ENCODE data around the gene TTC31.
"Not testable (repeated sequence)": the region's sequence is repeated elsewhere in the genome, so short reads cannot be mapped to it uniquely, and the experiment has no call there.

The TTC31 gene

DNA sequence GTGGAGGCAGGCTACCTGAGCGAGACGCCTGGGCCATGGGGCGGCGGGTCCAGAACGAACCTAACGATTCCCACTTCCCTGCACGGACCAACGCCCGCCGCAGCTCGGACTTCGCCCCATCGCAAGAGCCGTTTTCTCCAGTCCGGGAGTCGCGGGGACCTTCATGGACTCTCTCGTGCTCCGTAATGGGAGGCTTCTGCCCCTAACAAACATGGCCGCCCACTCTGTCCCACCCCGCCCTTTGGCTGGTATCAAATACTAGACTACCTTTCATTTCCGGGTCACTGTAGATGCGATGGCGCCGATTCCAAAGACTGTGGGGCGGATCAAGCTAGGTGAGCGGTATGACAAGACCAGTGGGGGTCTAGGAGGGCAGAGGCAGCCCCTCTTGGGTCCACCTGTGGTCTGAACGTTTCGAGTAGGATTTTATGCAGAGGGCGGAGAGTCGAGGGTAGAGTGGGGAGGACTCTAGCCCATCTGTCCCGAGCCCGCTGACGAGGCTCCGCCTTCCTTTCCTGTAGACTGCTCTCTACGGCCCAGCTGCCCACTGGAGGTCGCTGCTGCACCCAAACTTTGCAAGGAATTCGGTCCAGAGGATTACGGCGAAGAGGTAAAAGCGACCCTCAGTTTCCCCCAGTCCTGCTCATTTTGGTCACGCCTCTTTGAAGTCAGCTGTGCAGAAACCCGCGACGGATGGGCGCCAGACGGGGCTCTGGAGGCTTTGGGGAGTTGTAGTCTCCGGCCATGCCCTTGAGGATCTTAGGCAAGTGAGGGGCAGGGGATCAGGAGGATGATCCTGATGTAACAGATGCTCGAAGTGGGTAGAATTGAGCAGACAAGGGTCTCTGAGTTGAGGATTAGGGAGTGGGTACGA lies at the start of gene TTC31, which contains the start of gene CCDC142:
TSS of gene TTC31 (plus strand) at position 281 of the 874 bp plus-strand sequence. CDS start at position 296, 15 bp downstream.
TSS of gene CCDC142 (minus strand) at position 198 of the 874 bp plus-strand sequence. CDS start at position 37, 161 bp downstream.
- peak; percentile 99 for DNase-seq

DNA sequence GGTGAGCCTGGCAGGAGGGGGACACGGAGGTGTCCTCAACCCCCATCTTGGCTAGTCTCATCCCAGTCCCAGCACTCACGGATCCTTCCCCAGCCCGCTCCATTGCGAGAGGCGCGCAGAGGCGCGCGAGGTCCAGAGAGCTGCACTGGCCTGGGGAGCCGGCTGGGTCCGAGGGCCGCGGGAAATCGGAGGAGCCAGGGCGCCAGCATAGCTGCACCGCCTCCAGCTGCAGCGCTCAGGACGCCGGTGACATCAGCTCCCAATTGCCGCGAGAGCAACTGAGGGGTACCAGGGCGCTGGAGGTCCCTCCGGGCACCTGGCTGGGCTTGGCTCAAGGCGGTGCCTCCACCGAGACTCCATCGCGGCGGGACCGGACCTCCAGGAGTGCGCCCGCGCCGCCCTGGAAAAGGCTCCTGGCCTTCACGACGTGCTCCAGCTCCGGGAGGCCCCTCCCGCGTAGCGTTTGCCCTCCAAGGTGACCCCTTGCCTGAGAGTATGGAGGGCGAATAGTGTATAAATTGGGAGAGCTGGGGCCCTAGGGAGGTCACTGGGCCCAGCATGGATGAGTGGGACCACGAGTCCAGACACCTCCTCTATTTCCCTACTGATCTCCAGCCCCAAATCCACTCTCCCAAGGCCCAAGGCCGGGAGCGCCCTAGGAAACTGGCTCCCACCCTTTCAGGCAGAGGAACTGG lies 46.6 kb upstream of the TTC31 start:
- DNase-seq: no peak

DNA sequence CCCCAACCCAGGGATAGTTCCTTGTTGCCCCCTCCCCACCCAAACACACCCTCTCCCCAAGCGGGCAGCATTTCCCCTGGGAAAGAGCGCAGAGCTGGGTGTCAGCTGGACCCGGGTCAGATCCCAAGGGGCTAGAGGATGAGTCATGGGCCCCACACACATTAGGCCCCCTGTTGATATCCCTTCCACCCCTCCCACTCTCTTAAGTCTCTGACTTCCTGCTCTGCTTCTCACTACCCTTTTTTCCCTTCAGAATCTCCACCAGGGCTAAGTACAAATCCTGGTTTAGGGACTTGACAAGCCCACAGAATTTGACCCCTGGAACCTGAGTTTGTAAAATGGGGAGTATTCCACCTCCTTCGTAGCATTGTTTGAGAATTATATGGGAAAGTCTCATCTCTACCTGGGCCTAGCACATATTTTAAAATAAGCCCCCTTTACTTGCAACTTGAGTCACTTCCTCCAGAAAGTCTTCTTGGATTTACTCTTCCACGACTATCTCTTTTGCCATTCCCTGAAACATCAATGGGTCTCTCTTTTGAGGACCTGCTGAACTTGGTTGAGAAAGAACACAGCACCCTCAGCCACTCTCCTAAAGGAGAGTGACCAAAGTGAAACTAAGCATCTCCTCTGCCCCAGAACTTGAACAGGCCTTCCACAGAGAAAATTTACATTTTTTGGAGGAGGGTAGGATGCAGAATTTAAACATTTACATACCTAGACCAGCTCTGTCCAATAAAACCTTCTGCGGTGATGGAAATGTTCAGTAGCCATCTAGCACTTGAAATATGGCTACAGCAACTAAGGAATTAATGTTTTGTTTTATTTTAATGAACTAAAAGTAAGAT lies 45.8 kb upstream of the TTC31 start:
- DNase-seq: no peak

DNA sequence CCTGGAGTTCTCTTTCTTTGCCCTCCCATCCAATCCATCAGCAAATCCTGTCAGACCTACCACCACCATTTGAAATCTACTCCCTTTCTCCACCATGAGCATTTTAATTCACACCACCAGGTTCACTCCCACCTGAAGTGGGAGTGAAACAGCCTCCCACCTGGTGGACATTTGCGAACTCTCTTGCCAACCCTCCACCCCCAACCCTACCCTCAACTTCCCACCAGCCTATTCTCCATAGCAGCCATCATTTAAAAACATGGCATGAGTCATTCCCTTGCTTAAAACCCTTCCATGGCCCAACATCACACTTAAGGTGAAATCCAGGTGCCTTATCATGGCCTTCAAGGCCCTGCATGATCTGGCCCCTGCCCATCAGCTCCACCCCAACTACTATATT lies 44.6 kb upstream of the TTC31 start:
- no peak for DNase-seq

DNA sequence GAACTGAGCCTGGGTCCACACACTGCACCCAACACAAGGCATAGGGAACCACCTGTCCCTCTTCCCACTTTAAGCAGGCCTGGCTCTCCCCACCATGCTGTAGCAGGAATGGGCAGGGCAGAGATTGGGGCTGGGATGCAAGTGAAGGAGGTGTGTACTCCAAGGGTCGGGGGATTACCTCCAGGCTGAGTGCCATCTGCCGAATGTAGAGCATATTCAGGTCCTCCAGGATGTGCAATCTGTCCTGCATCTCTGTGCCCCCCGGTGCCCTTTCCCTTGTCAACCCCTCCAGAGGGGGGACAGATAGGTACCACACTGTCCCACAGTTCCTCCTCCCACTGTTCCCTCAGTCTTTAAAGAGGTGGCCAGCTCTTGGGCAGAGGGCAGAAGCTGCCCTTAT lies 43.5 kb upstream of the TTC31 start:
- DNase-seq: no peak

DNA sequence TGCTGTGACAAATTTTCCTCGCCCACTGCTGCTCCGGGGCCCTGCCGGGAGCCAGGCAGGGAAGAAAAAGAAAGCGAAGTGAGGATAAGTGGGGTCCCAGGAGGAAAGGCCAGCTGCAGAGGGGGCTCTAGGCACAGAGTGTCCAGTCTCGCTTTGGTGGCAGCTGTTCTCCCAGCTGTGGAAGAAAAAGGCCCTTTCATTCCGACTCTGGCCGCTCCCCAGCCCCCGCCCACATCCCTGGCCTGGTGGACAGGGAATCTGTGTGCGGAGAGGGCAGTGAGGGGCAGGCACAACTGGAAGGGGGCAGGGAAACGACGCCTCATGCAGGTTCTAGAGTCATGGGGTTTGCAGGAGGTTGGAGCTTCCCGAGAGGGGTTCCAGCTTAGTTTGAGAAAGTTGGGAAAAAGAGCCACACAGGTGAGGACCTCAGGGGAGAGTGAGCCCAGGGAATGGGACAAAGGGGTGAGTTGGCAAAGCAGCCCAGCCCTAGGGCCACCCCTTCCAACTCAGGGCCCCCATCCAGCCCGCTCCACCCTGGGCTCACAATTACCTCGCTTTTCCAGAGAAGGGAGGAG lies 43.0 kb upstream of the TTC31 start:
- DNase-seq: peak; percentile 30

DNA sequence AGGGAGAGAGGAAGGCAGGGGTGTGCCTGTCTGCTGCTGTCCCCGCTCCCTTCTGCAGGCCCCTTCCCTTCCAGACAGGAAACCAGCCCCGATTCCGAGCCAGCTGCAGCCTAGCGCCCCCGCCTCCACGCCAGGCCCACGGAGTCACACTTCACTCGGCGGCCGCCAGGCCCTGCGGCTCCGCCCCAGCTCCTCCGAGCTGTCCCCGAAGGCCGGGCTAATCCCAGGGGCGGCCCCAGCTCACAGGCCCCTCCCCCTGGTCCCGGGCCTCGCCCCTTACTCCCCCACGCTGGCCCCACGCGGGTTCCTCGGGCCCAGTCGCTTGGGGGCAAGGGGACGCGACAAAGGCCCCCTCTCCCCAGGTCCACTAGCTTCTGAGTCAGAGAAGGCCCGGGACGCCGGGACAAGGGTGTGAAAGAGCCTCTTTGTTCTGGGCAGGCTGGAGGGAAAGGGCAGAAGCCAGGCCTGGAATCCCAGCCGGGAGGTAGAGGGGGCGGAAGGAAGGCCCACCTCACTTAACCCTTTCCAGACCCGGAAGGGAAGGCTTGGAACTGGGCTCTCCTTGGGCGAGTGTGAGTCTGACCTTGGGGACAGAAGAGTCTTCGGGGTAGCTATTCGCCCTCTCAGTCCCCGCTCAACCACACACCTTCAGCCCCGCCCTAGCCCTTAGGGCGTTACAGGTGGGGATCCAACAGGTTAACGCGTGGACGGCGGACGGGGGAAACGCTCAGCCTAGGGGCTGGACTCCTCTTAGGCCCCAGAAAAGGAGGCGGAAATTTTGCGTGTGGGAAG lies 42.3 kb upstream of the TTC31 start:
- DNase-seq: peak; percentile 67

DNA sequence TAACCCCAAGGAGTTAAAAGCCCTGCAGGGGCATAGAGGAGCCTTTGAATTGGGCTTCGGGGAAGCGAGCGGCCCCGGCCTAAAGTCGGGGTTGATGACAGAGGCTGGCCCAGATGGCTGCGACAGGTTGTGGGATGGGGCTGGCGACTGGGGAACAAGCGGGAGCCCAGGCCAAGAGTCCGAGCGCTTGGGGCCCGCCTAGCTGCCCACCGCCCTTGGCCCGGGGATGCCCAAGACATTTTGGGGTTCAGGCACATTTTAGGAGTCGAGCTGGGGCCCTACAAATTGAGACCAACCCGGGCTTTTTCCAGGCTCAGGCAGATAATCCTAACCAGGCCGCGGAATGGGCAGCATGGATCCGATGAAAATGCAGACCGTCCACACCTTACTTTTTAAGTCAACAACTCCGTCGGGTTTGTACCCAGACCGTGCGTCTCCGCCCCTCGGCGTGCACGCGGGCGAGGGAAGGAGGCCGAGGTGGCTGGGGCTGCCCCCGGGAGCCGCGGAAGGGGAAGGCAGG lies 41.7 kb upstream of the TTC31 start:
- no peak for DNase-seq

DNA sequence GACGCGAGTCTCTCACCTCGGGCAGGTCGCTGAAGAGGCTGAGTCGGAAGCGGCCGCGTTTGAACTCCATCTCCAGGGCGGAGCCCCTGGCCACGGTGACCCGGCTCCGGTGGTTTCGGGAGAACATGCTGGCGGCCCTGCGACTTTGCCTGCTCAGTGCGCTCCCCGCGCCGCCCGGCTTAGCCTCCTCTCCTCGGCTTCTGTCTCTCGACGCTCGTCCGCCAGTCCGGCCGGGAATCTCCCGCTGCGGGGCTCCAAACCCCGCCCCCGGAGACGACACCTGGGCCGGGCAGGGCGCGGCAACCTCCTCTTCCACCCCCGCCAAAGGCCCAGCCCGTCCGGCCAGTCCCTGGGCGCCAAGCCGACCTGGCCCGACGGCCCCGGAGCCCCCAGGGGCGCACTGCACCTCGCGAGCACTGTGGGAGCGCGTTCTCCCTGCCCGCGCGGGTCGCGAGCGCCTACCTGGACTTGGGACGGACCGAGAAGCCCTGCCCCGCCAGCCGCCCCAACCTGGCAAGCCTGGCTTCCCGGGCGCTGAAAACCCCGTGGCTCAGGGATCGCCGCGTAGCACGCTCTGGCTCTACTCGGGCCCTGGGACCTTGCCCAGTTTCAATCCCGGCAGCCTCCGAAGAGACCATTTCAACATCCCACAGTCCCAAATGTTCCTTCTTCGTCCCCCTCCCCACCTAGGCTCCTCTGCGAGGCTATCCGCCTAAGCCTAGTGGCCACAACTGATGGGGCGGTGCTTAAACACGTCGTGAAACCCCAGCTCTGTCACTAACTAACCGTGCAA lies 41.0 kb upstream of the TTC31 start, which contains the start of gene RTKN:
TSS of gene RTKN (minus strand) at position 248 of the 793 bp plus-strand sequence. CDS start at position 127, 121 bp downstream.
- DNase-seq: no peak

DNA sequence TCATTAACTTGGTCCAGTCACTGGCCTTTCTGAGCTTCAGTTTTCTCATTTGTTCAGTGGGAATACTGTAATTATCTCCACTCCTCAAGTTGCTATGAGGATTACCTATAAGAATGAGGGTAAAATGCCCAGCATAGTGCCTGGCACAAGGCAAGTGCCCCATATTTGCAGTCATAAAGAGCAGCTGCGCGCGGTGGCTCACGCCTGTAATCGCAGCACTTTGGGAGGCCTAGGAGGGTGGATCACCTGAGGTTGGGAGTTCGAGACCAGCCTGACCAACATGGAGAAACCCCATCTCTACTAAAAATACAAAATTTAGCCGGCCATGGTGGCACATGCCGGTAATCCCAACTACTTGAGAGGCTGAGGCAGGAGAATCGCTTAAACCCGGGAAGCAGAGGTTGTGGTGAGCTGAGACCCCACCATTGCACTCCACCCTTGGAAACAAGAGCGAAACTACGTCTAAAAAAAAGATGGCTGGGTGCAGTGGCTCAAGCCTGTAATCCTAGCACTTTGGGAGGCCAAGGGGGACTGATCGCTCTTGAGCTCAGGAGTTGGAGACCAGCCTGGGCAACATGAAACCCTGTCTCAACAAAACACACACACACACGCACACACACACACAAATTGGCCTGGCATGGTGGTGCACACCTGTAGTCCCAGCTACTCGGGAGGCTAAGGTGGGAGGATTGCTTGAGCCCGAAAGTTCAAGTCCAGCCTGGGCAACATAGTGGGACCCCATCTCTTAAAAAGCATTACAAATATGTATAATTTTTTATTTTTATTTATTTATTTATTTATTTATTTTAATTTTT lies 40.2 kb upstream of the TTC31 start:
- DNase-seq: not testable (repeated sequence)

DNA sequence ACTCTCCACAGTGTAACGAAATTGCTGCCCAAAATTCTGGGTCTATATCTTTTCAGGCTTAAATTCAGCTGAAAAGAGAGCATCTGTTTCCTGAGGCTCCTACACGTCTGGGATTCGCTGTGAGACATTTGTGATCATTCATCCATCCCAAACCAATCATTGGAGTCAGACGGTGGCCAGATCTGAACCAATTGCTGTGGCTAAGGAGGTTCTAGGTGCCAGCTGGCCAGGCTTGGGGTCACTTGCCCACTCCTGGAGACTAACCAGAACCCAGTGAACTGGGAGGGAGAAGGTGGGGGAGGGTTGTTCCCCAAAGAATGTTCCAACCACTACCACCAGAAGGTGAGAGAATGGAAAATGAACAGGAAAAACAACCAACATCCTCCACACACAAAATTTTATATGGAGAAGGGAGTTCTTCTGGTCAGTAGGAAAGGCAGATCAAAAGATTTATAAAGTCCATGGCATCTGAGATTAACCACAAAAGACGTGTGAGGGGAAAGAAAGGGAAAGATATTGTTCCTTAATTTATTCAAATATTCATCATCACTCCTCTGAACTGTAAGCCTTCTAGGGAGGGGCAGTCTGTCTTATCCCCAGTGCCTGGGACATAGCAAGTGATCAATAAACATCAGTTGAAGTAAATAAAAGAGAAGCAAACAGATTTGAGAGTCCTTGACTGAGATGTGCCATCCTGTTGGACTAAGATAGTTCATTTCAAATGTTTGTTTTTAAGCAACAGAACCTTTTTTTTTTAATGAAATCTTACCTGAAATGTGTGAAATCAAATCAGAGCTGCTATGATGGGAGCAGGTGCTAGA lies 38.2 kb upstream of the TTC31 start:
- no peak for DNase-seq

DNA sequence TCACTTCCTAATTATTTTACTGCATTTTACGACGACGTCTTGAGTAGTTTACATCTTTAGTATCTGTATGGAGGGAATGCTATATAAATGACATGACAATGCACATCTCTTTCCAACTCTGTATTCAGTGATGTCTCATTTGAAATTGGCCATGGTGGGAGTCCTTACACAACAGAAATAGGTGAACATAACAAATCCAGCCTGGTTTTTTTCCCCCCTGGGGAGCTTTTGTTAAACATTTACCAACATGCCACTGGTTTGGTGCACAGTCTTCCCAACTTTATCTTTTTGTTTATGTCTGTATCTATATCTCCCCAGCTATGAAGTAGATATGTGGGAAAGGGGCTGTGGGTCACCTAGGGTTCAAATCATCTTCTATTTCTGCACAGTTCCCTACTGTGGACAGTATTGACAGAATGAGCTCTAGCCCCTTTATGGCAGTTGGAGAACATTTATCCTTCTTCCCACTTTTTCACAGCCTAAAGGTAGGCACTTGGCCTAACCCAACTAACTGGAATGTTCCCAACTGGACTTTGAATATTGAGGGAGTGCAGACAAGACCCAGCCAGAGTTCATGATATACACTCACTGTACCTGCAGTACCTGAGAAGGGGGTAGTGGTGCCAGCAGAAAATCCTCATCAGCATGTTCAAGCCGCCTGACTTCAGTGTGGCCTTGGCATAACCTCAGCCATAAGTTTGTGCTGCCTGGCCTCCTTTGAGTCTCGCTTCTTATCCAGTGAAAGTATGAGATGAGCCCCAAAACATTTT lies 35.5 kb upstream of the TTC31 start:
- no peak for DNase-seq

DNA sequence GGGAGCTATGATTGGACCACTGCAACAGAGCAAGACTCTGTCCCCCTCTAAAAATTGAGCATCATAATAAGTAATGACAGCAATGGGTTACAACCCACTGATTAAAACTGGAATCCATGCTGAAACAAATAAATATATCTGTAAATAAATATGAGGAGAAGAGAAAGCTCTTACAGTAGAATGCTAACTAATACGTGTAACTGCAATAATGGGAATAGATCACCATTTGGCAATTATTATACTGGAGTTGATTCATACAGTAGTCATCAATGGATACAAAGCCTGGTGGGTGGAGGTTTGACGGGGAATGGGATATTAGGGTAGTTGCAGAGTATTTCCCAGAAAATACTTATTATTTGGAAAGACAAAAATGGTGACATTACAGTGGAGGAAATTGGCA lies 34.1 kb upstream of the TTC31 start:
- no peak for DNase-seq

DNA sequence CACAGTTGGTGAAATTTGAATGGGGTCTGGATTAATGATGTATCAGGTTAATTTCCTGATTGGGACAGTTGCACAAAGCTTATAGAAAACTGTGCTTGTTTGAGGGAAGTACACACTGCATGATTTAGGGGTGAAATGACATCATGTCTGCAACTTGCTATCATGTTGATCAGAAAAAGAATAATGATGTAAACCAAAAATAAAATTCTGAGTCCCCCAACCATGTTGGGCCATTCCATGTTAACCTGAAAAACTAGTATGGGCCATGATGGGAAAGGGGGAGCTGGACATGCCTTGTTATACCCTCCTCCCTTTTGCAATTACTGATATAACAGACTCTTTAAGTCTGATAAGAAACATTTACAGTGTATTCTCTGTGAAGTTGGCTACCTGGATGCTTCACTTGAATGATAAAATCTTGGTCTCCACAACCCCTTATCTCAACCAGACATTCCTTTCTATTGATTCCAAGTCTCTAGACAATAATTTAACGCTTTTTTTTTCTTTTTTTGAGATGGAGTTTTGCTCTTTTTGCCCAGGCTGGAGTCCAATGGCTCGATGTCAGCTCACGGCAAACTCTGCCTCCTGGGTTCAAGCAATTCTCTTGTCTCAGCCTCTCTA lies 32.2 kb upstream of the TTC31 start:
- no peak for DNase-seq

DNA sequence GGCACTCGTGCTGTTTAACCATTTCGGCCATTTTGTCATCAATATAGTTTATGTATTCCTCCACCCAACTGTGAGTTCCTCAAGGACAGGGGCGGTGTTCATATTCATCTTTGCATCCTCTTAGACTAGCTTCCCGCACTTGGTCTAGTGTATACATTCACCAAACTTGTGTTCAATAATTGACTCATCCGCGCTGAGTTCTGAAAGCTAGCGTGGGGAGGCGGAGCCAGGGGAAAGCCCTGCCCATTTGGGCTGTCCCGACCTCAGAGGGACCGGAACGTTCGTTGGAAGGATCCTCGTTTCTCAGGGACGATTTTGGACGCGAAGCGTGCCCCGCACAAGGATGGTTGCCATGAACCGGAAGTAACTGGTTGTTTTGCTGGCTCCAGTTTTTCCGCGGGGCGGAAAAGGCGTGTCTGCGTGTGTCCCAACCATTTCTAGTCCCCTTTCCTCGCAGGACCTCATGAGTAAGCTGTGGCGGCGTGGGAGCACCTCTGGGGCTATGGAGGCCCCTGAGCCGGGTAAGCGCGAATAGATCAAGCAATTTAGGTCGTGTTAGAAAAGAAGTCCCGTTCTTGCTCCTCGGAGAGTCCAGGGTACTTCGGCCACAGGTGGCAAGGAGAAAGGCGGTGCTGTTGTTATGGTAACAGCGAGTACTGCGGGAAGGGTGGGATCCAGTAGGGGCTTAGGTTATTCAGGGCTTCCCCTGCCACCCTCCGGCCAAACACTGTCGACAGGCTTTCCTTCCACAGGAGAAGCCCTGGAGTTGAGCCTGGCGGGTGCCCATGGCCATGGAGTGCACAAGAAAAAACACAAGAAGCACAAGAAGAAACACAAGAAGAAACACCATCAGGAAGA lies 28.0 kb upstream of the TTC31 start, which contains the start of gene INO80B:
TSS of gene INO80B (plus strand) at position 434 of the 858 bp plus-strand sequence. CDS start at position 464, 30 bp downstream.
- DNase-seq: peak; percentile 99

DNA sequence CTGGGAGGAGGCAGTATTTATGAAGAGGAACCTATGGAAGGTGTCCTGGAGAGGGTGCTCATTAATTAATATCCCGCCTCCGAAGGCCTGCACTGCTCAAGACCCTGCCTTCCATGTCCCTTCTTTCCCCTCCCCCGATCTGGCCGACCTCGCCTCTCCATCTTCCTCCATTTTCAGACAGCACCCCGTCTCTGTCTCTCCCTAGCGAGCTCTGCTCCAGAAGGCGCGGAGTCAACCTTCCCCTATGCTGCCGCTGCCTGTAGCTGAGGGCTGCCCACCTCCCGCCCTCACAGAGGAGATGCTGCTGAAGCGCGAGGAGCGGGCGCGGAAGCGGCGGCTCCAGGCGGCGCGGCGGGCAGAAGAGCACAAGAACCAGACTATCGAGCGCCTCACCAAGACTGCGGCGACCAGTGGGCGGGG lies 25.7 kb upstream of the TTC31 start:
- DNase-seq: no peak

All from NCI-H2227 treated with DMSO at 0.1 percent for 48 hours (cell line).